Mucosa of stomach (tissue), 1 donor: Measurements from ENCODE around the gene TBL1X.

Source experiments
- H3K27me3 ChIP-seq: one replicate; pipeline ENCODE4 v1.7.0; 2013; ENCODE audit warnings: mild to moderate bottlenecking, low read length; ENCODE audit not compliant: control insufficient read depth, insufficient read depth
- H3K36me3 ChIP-seq: one replicate; pipeline ENCODE4 v1.7.0; 2013; ENCODE audit warnings: low read length; ENCODE audit not compliant: control insufficient read depth, insufficient read depth
- H3K4me1 ChIP-seq: one replicate; pipeline ENCODE4 v1.7.0; 2013; ENCODE audit warnings: mild to moderate bottlenecking, low read length; ENCODE audit not compliant: control insufficient read depth, insufficient read depth
- H3K4me3 ChIP-seq: one replicate; pipeline ENCODE4 v1.7.0; 2013; ENCODE audit warnings: low read length
- H3K9ac ChIP-seq: one replicate; pipeline ENCODE4 v1.7.0; 2013; ENCODE audit warnings: mild to moderate bottlenecking, low read length, moderate library complexity
- H3K9me3 ChIP-seq: one replicate; pipeline ENCODE4 v1.7.0; 2013; ENCODE audit warnings: mild to moderate bottlenecking, low read length, moderate library complexity; ENCODE audit not compliant: control insufficient read depth
- donor health status: Pancreatic carcinoma.

Gene TBL1X

GRCh38 chrX:9708923-9709553, 244.2 kb downstream of the TBL1X start:
- Histone ChIP-seq H3K4me3 (no peak overlapping the region), H3K4me1 (no peaks in the 10 kb centered on the region), H3K36me3 (no peaks in the 10 kb centered on the region), H3K9me3 (no peaks in the 10 kb centered on the region), H3K9ac (no peak overlapping the region), H3K27me3 (no peaks in the 10 kb centered on the region)

GRCh38 chrX:9710332-9710731, 245.5 kb downstream of the TBL1X start:
- Histone ChIP-seq H3K4me1 (no peaks in the 10 kb centered on the region), H3K36me3 (no peaks in the 10 kb centered on the region), H3K27me3 (no peaks in the 10 kb centered on the region), H3K9ac (no peak overlapping the region), H3K9me3 (no peaks in the 10 kb centered on the region), H3K4me3 (no peak overlapping the region)

- Histone ChIP-seq H3K9ac (no peak overlapping the region), H3K9me3 (no peaks in the 10 kb centered on the region), H3K27me3 (no peaks in the 10 kb centered on the region), H3K4me3 (no peak overlapping the region), H3K36me3 (no peaks in the 10 kb centered on the region), H3K4me1 (no peaks in the 10 kb centered on the region)
Measured at GRCh38 chrX:9717376-9717775, 252.5 kb downstream of the TBL1X start.

- no peaks in the 10 kb centered on the region for H3K9me3 ChIP-seq
- no peaks in the 10 kb centered on the region for H3K36me3 ChIP-seq
- no peak overlapping the region for H3K9ac ChIP-seq
- no peak overlapping the region for H3K4me3 ChIP-seq
- no peaks in the 10 kb centered on the region for H3K27me3 ChIP-seq
- no peaks in the 10 kb centered on the region for H3K4me1 ChIP-seq
Measured at GRCh38 chrX:9724711-9725110, 259.9 kb downstream of the TBL1X start.

GRCh38 chrX:9728261-9728660, 263.4 kb downstream of the TBL1X start:
- Histone ChIP-seq H3K4me1 (no peaks in the 10 kb centered on the region), H3K9ac (no peak overlapping the region), H3K9me3 (no peaks in the 10 kb centered on the region), H3K4me3 (no peak overlapping the region), H3K36me3 (no peaks in the 10 kb centered on the region), H3K27me3 (no peaks in the 10 kb centered on the region)

- Histone ChIP-seq H3K27me3 (no peaks in the 10 kb centered on the region), H3K9ac (no peak overlapping the region), H3K4me3 (no peak overlapping the region), H3K36me3 (no peaks in the 10 kb centered on the region), H3K9me3 (no peaks in the 10 kb centered on the region), H3K4me1 (no peaks in the 10 kb centered on the region)
Measured at GRCh38 chrX:9729171-9729885, 264.5 kb downstream of the TBL1X start.

- no peaks in the 10 kb centered on the region for H3K9me3 ChIP-seq
- no peaks in the 10 kb centered on the region for H3K4me1 ChIP-seq
- no peaks in the 10 kb centered on the region for H3K27me3 ChIP-seq
- H3K4me3 ChIP-seq = no peak overlapping the region
- H3K36me3 ChIP-seq = no peaks in the 10 kb centered on the region
- no peak overlapping the region for H3K9ac ChIP-seq
Measured at GRCh38 chrX:9730078-9730477, 265.2 kb downstream of the TBL1X start.

GRCh38 chrX:9730752-9731151, 265.9 kb downstream of the TBL1X start:
- no peaks in the 10 kb centered on the region for H3K27me3 ChIP-seq
- H3K4me1 ChIP-seq = no peaks in the 10 kb centered on the region
- no peaks in the 10 kb centered on the region for H3K36me3 ChIP-seq
- H3K4me3 ChIP-seq = no peak overlapping the region
- H3K9ac ChIP-seq = no peak overlapping the region
- H3K9me3 ChIP-seq = no peaks in the 10 kb centered on the region

- H3K4me3 ChIP-seq = no peak overlapping the region
- no peaks in the 10 kb centered on the region for H3K36me3 ChIP-seq
- H3K27me3 ChIP-seq = no peaks in the 10 kb centered on the region
- no peaks in the 10 kb centered on the region for H3K9me3 ChIP-seq
- no peaks in the 10 kb centered on the region for H3K4me1 ChIP-seq
- no peak overlapping the region for H3K9ac ChIP-seq
Measured at GRCh38 chrX:9737363-9737762, 272.5 kb downstream of the TBL1X start.

- no peaks in the 10 kb centered on the region for H3K4me1 ChIP-seq
- no peaks in the 10 kb centered on the region for H3K27me3 ChIP-seq
- H3K36me3 ChIP-seq = no peaks in the 10 kb centered on the region
- no peaks in the 10 kb centered on the region for H3K9me3 ChIP-seq
- H3K4me3 ChIP-seq = no peak overlapping the region
- no peak overlapping the region for H3K9ac ChIP-seq
Measured at GRCh38 chrX:9738151-9738550, 273.3 kb downstream of the TBL1X start.

GRCh38 chrX:9739130-9739529, 274.3 kb downstream of the TBL1X start:
- H3K4me3 ChIP-seq = no peak overlapping the region
- no peaks in the 10 kb centered on the region for H3K36me3 ChIP-seq
- H3K9ac ChIP-seq = no peak overlapping the region
- H3K4me1 ChIP-seq = no peaks in the 10 kb centered on the region
- H3K9me3 ChIP-seq = no peaks in the 10 kb centered on the region
- H3K27me3 ChIP-seq = no peaks in the 10 kb centered on the region

GRCh38 chrX:9745417-9746115, 280.7 kb downstream of the TBL1X start:
- Histone ChIP-seq H3K36me3 (no peaks in the 10 kb centered on the region), H3K9ac (no peak overlapping the region), H3K4me1 (no peaks in the 10 kb centered on the region), H3K4me3 (no peak overlapping the region), H3K27me3 (no peaks in the 10 kb centered on the region), H3K9me3 (no peaks in the 10 kb centered on the region)
